D721Med (cell line): Measurements from ENCODE around the gene MEGF10.
"Not testable (repeated sequence)": the region's sequence is repeated elsewhere in the genome, so short reads cannot be mapped to it uniquely, and the experiment has no call there.

Source experiments
- DNase-seq: peaks from one replicate; pipeline ENCODE4 v3.0.0; 2011; ENCODE audit warnings: low spot score; ENCODE audit not compliant: insufficient read length
- FAIRE-seq: peaks from 2 replicates; lab custom pipeline; 2011; peaks lifted over from hg19 to GRCh38; lab: Jason Lieb, UNC
- TF ChIP-seq, protein P1 (sequence below): IDR thresholded peaks from 2 replicates; pipeline ENCODE4 v1.5.1; 2012; ENCODE audit warnings: mild to moderate bottlenecking, control low read depth; ENCODE audit not compliant: insufficient read depth; ENCODE audit errors: missing control alignments

Gene MEGF10

DNA sequence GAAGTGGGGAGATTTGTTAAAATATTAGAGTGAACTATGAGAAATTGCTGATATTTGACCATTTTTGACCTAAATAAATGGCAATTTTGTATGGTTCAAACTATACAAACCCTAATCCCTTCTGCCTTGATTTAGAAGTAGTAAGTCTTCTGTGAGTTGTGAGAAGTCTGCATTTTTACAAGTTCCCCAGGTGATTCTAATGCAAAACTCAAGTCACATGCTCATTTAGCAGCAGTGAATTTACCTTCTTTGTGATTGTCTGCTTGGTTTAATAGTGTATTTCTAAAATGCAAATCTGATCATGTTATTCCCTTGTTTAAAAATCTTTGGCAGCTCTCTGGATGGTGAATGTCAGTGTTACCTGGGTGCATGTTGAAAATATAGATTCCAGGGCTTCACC lies 2.8 kb downstream of the MEGF10 start:
- TF ChIP-seq, protein P1, sequence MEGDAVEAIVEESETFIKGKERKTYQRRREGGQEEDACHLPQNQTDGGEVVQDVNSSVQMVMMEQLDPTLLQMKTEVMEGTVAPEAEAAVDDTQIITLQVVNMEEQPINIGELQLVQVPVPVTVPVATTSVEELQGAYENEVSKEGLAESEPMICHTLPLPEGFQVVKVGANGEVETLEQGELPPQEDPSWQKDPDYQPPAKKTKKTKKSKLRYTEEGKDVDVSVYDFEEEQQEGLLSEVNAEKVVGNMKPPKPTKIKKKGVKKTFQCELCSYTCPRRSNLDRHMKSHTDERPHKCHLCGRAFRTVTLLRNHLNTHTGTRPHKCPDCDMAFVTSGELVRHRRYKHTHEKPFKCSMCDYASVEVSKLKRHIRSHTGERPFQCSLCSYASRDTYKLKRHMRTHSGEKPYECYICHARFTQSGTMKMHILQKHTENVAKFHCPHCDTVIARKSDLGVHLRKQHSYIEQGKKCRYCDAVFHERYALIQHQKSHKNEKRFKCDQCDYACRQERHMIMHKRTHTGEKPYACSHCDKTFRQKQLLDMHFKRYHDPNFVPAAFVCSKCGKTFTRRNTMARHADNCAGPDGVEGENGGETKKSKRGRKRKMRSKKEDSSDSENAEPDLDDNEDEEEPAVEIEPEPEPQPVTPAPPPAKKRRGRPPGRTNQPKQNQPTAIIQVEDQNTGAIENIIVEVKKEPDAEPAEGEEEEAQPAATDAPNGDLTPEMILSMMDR = no peak
- DNase-seq (no peak), FAIRE-seq (no peak)

DNA sequence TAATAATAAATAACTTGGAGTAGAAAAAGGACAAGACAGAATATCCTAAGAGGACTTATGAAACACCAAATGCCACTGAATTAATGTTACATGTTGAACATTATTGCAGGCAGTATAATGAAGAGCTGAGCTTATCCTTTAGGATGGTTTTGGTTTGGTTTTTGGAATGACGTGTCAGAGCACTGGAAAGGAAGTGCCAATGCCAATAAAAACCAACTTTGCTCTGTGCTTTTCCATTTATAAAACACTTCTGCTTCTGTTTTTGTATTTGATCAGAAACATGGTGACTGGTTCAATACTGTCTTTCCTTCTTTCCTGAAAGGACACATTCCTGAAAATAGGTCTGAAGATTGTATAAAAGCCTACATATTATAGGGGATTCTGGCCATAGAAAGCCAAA lies 4.2 kb downstream of the MEGF10 start:
- FAIRE-seq = no peak
- TF ChIP-seq, protein P1 = no peak
- no peak for DNase-seq

DNA sequence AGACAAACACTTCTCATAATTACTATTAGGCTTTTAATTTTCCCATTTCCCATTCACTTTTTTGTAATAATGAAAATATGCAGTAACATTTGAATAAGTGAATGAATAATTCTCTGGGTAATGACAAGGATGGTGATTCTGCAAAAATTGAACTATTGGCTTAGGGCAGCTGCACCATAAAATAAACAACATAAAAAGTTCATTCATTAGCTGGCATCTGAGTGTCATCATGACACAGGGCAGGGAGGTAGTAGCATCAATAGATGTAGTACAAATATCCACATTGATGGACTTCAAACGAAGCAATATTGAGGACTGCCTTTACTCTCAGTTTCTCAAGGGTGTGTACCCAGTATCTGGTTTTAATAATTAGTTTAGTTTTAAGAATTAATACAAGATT lies 4.9 kb downstream of the MEGF10 start:
- FAIRE-seq = no peak
- DNase-seq = no peak
- TF ChIP-seq, protein P1 = no peak

DNA sequence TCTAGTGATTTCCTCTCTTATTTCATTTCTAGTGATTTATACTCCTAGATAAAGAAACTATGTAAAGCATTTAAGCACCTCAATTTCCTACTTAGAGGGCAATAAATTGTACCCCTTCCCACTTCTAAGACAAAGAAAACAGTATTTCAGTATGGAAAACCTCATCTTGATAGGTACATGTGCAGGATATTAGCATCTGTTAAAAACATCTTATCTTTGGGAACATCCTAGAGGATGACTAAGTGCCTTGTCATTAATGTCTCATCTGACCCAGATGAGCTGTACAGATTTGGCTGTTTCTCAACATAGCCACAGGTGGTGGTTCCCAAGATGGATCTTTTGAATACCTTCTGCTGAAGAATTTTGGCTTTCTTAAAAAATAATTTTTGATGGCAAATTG lies 5.7 kb downstream of the MEGF10 start:
- TF ChIP-seq, protein P1 = no peak
- FAIRE-seq = no peak

DNA sequence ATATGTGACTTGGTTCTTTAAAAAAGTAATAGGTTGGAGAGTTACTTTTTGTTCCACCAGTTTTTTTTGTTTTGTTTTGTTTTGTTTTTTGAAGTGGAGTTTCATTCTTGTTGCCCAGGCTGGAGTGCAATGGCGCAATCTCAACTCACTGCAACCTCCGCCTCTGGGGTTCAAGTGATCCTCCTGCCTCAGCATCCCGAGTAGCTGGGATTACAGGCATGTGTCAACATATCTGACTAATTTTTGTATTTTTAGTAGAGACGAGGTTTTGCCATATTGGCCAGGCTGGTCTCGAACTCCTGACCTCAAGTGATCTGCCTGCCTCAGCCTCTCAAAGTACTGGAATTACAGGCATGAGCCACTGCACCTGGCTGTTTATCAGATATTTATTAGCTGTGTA lies 6.3 kb downstream of the MEGF10 start:
- not testable (repeated sequence) for DNase-seq

More for the DNA sequence above, 5.7 kb downstream of the MEGF10 start:
- no peak for DNase-seq

DNA sequence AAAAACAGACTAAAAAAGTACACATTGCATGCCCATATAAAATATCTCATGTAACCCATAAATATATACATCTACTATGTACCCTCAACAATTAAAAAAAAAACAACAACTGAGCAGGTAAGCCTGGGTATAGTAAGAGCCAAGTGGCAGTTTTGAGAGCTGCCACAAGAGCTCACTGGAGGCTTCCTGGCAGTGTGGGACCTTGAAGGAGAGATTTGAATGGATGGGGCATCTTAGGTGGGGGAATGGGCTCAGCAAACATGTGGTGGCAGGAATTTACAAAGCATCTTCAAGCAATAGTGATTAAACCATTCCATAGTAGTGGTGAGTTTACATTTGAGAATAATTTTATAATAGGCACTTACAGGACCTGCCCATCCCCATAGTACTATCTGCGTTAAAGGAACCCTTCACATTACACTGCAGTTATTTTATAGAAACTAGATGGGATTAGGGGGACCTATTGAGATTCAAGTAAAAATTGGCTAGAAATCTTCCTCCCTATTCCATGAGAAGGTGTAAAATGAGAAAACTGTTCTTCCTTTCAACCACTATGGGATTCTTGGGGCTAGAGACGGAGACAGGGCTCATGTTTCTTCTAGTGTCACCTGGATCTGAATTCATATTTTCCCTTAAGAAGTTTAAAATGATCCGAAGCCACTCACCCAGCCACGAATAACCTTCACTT lies 6.9 kb downstream of the MEGF10 start:
- DNase-seq (no peak), FAIRE-seq (no peak)
- TF ChIP-seq, protein P1 = no peak

More for the DNA sequence above, 6.3 kb downstream of the MEGF10 start:
- FAIRE-seq = not testable (repeated sequence)

DNA sequence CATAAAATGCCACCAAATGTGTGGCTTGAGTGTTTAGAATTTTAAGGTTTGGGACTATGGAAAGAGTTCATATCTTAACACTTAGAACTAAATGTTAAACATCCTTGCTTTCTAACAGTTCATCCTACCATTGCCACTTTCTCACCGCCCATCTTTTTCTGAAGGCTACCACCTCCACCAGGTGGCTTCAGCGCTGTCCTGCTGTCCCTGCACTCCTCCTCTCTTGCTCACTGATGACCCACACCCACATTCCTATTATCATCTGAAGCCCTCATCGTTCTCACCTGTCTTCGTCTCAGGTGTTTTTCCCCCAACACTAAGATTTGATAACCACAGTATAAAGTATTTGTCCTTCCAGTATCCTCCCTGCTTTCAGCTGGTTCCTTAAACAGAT lies 7.4 kb downstream of the MEGF10 start:
- DNase-seq (no peak), FAIRE-seq (no peak)
- TF ChIP-seq, protein P1 = no peak

DNA sequence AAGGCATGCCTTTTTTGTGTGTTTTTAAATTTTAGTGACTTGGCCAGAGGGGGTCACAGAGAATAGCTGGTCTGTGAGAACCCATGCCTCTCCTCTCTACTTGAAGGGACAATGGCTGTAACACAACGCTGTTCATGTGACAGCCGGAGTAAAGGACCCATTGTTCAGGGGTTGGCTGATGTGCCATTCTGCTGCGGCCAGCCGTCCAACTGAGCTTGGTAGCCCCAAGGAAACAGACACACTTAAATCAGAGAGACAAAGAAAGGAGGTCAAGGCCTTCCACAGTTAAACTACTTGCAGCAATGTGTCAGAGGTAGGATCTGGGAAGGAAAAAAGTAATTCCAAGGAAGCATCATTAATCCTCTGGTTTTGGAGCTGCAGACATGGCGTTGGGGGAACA lies 8.1 kb downstream of the MEGF10 start:
- TF ChIP-seq, protein P1 = no peak
- FAIRE-seq (no peak), DNase-seq (no peak)
